ENCODE data around the gene TICAM2. TPM values are rescaled to one million over a fixed set of nuclear protein-coding genes. Genes with fewer than 3 reads are reported as not detected.
A peak's percentile ranks its signal among the peaks of the same experiment; 100 is the strongest.
"Not testable (repeated sequence)": the region's sequence is repeated elsewhere in the genome, so short reads cannot be mapped to it uniquely, and the experiment has no call there.

Gene TICAM2
- 1 to 10 TPM; 1.3 to 1.6 TPM for total RNA-seq
- under 1 TPM in 1 of 2 donors, not detected in 1; 0.52 TPM for polyA plus RNA-seq

- Histone ChIP-seq H3K27me3 (ENCODE audit: insufficient read depth, low read length) (no peaks in the 10 kb centered on the region), H3K4me1 (ENCODE audit: insufficient read depth, low read length) (no peaks in the 10 kb centered on the region), H3K4me3 (ENCODE audit: low read length in 2 of 2) (peak within 1 kb of the TSS; percentile 31 to 46), H3K9me3 (ENCODE audit: control insufficient read depth in 1 of 2, low read length in 2 of 2) (no peaks in the 10 kb centered on the region), H3K36me3 (ENCODE audit: insufficient read depth, low read length) (no peaks in the 10 kb centered on the region), H3K27ac (ENCODE audit: low read depth, low read length) (peak within 1 kb of the TSS; percentile 51)
- ChIA-PET CTCF (ENCODE audit: partially characterized antibody) (interaction anchor here (0.5 to 1.3 kb wide), 5 partner anchors 21 to 506 kb away, joined by 3 to 4 read pairs (median 3); no protein-coding TSS in a partner anchor), POLR2A (ENCODE audit: partially characterized antibody) (interaction anchor here (0.7 to 1.8 kb wide), 5 partner anchors 9 to 306 kb away, joined by 3 to 11 read pairs (median 3); partner anchors contain the start of genes CCDC112, FEM1C and TMED7)
- peaks cover 3 to 6% of the 10 kb centered on the region in 2 donors for H3K36me3 Mint-ChIP-seq
- H3K27me3 Mint-ChIP-seq = peaks cover 0 to 1% of the 10 kb centered on the region in 2 donors
- peak; percentile 50 to 73 (median 55) for DNase-seq
- H3K4me3 Mint-ChIP-seq = peak within 1 kb of the TSS; percentile 78 to 91 (median 83)
- peaks cover 0 to 2% (median 0%) of the 10 kb centered on the region in 8 donors for H3K9me3 Mint-ChIP-seq
- intact Hi-C loops (cut with micrococcal nuclease) = loop anchor here (1.0 kb wide), 1 partner anchor 21 kb away; no protein-coding TSS in a partner anchor
- H3K4me1 Mint-ChIP-seq = peaks cover 13 to 36% (median 18%) of the 10 kb centered on the region in 4 donors
- H3K27ac Mint-ChIP-seq = peak within 1 kb of the TSS; percentile 48 to 96 (median 88)
Observed at GRCh38 chr5:115601701-115602590, at the start of gene TICAM2. TICAM2 (minus strand) TSS chr5:115602479; CDS start chr5:115581256, 21,223 bp downstream.

- H3K36me3 Mint-ChIP-seq = no peaks in the 10 kb centered on the region
Observed at GRCh38 chr5:115649541-115649940, 47.3 kb upstream of the TICAM2 start.

GRCh38 chr5:115648056-115648455, 45.8 kb upstream of the TICAM2 start:
- Histone ChIP-seq H3K27me3 (ENCODE audit: insufficient read depth, low read length) (no peaks in the 10 kb centered on the region), H3K4me3 (ENCODE audit: low read length in 2 of 2) (no peak overlapping the region), H3K4me1 (ENCODE audit: insufficient read depth, low read length) (no peaks in the 10 kb centered on the region), H3K27ac (ENCODE audit: low read depth, low read length) (no peak overlapping the region), H3K36me3 (ENCODE audit: insufficient read depth, low read length) (no peaks in the 10 kb centered on the region), H3K9me3 (ENCODE audit: control insufficient read depth in 1 of 2, low read length in 2 of 2) (no peaks in the 10 kb centered on the region)
- ChIA-PET POLR2A (ENCODE audit: partially characterized antibody) (no interaction called here), CTCF (ENCODE audit: partially characterized antibody) (no interaction called here)
- intact Hi-C loops (cut with micrococcal nuclease) = no loop called here
- Mint-ChIP-seq H3K27me3 (peaks cover 8 to 16% of the 10 kb centered on the region in 2 donors), H3K9me3 (no peaks in the 10 kb centered on the region), H3K36me3 (no peaks in the 10 kb centered on the region), H3K4me3 (no peak overlapping the region), H3K4me1 (no peaks in the 10 kb centered on the region), H3K27ac (no peak overlapping the region)
- no peak for DNase-seq

More at GRCh38 chr5:115649541-115649940, 47.3 kb upstream of the TICAM2 start:
- Mint-ChIP-seq H3K27ac (no peak overlapping the region), H3K27me3 (peaks cover 4 to 8% of the 10 kb centered on the region in 2 donors), H3K4me1 (no peaks in the 10 kb centered on the region), H3K9me3 (no peaks in the 10 kb centered on the region), H3K4me3 (no peak overlapping the region)
- intact Hi-C loops (cut with micrococcal nuclease) = no loop called here
- Histone ChIP-seq H3K27ac (ENCODE audit: low read depth, low read length) (no peak overlapping the region), H3K36me3 (ENCODE audit: insufficient read depth, low read length) (no peaks in the 10 kb centered on the region), H3K9me3 (ENCODE audit: control insufficient read depth in 1 of 2, low read length in 2 of 2) (no peaks in the 10 kb centered on the region), H3K4me1 (ENCODE audit: insufficient read depth, low read length) (no peaks in the 10 kb centered on the region), H3K27me3 (ENCODE audit: insufficient read depth, low read length) (no peaks in the 10 kb centered on the region), H3K4me3 (ENCODE audit: low read length in 2 of 2) (no peak overlapping the region)
- ChIA-PET POLR2A (ENCODE audit: partially characterized antibody) (no interaction called here), CTCF (ENCODE audit: partially characterized antibody) (no interaction called here)
- no peak for DNase-seq

GRCh38 chr5:115645386-115645785, 43.1 kb upstream of the TICAM2 start:
- H3K4me1 Mint-ChIP-seq; H3K9me3 Mint-ChIP-seq; H3K4me3 Mint-ChIP-seq; H3K9me3 ChIP-seq (ENCODE audit: control insufficient read depth in 1 of 2, low read length in 2 of 2); H3K27ac Mint-ChIP-seq; H3K27ac ChIP-seq (ENCODE audit: low read depth, low read length); H3K36me3 ChIP-seq (ENCODE audit: insufficient read depth, low read length); H3K4me1 ChIP-seq (ENCODE audit: insufficient read depth, low read length); H3K27me3 ChIP-seq (ENCODE audit: insufficient read depth, low read length); DNase-seq; intact Hi-C loops (cut with micrococcal nuclease); H3K4me3 ChIP-seq (ENCODE audit: low read length in 2 of 2); POLR2A ChIA-PET (ENCODE audit: partially characterized antibody); H3K36me3 Mint-ChIP-seq: not testable (repeated sequence)
- CTCF ChIA-PET (ENCODE audit: partially characterized antibody) = interaction anchor here (4.1 kb wide), 1 partner anchor 10 kb away, joined by 18 read pairs; no protein-coding TSS in a partner anchor
- peaks cover 7 to 20% of the 10 kb centered on the region in 2 donors for H3K27me3 Mint-ChIP-seq

- intact Hi-C loops (cut with micrococcal nuclease) = no loop called here
- no peak overlapping the region for H3K4me3 ChIP-seq (ENCODE audit: low read length in 2 of 2)
- no peaks in the 10 kb centered on the region for H3K27me3 ChIP-seq (ENCODE audit: insufficient read depth, low read length)
- Mint-ChIP-seq H3K4me3 (no peak overlapping the region), H3K9me3 (no peaks in the 10 kb centered on the region), H3K27me3 (peaks cover 7 to 21% of the 10 kb centered on the region in 2 donors), H3K27ac (no peak overlapping the region), H3K36me3 (no peaks in the 10 kb centered on the region), H3K4me1 (no peaks in the 10 kb centered on the region)
- no peak overlapping the region for H3K27ac ChIP-seq (ENCODE audit: low read depth, low read length)
- no peak for DNase-seq
- ChIA-PET CTCF (ENCODE audit: partially characterized antibody) (interaction anchor here (1.1 to 4.1 kb wide), 2 partner anchors 9 to 11 kb away, joined by 4 to 18 read pairs; no protein-coding TSS in a partner anchor), POLR2A (ENCODE audit: partially characterized antibody) (no interaction called here)
- no peaks in the 10 kb centered on the region for H3K36me3 ChIP-seq (ENCODE audit: insufficient read depth, low read length)
- no peaks in the 10 kb centered on the region for H3K9me3 ChIP-seq (ENCODE audit: control insufficient read depth in 1 of 2, low read length in 2 of 2)
- H3K4me1 ChIP-seq (ENCODE audit: insufficient read depth, low read length) = no peaks in the 10 kb centered on the region
Observed at GRCh38 chr5:115644046-115644445, 41.8 kb upstream of the TICAM2 start.

GRCh38 chr5:115641948-115642347, 39.7 kb upstream of the TICAM2 start:
- peaks cover 7 to 21% of the 10 kb centered on the region in 2 donors for H3K27me3 Mint-ChIP-seq
- Histone ChIP-seq H3K4me3 (ENCODE audit: low read length in 2 of 2) (no peak overlapping the region), H3K36me3 (ENCODE audit: insufficient read depth, low read length) (no peaks in the 10 kb centered on the region), H3K27ac (ENCODE audit: low read depth, low read length) (no peak overlapping the region), H3K9me3 (ENCODE audit: control insufficient read depth in 1 of 2, low read length in 2 of 2) (no peaks in the 10 kb centered on the region), H3K27me3 (ENCODE audit: insufficient read depth, low read length) (no peaks in the 10 kb centered on the region), H3K4me1 (ENCODE audit: insufficient read depth, low read length) (no peaks in the 10 kb centered on the region)
- POLR2A ChIA-PET (ENCODE audit: partially characterized antibody) = no interaction called here
- H3K36me3 Mint-ChIP-seq = no peaks in the 10 kb centered on the region
- intact Hi-C loops (cut with micrococcal nuclease) = no loop called here
- no peak for DNase-seq
- H3K27ac Mint-ChIP-seq = no peak overlapping the region
- no peaks in the 10 kb centered on the region for H3K9me3 Mint-ChIP-seq
- CTCF ChIA-PET (ENCODE audit: partially characterized antibody) = interaction anchor here (4.1 kb wide), 1 partner anchor 7 kb away, joined by 18 read pairs; no protein-coding TSS in a partner anchor
- no peaks in the 10 kb centered on the region for H3K4me1 Mint-ChIP-seq
- no peak overlapping the region for H3K4me3 Mint-ChIP-seq

- Mint-ChIP-seq H3K4me1 (no peaks in the 10 kb centered on the region), H3K27ac (no peak overlapping the region), H3K4me3 (no peak overlapping the region), H3K36me3 (no peaks in the 10 kb centered on the region), H3K27me3 (peaks cover 7 to 16% of the 10 kb centered on the region in 2 donors), H3K9me3 (no peaks in the 10 kb centered on the region)
- POLR2A ChIA-PET (ENCODE audit: partially characterized antibody) = no interaction called here
- intact Hi-C loops (cut with micrococcal nuclease) = no loop called here
- Histone ChIP-seq H3K9me3 (ENCODE audit: control insufficient read depth in 1 of 2, low read length in 2 of 2) (no peaks in the 10 kb centered on the region), H3K36me3 (ENCODE audit: insufficient read depth, low read length) (no peaks in the 10 kb centered on the region), H3K4me3 (ENCODE audit: low read length in 2 of 2) (no peak overlapping the region), H3K4me1 (ENCODE audit: insufficient read depth, low read length) (no peaks in the 10 kb centered on the region), H3K27me3 (ENCODE audit: insufficient read depth, low read length) (no peaks in the 10 kb centered on the region), H3K27ac (ENCODE audit: low read depth, low read length) (no peak overlapping the region)
- CTCF ChIA-PET (ENCODE audit: partially characterized antibody) = interaction anchor here (0.9 kb wide), 1 partner anchor 427 kb away, joined by 3 read pairs; no protein-coding TSS in a partner anchor
- no peak for DNase-seq
Observed at GRCh38 chr5:115640274-115640673, 38.0 kb upstream of the TICAM2 start.

Measured in CD4-positive, alpha-beta memory T cell (primary cell).